HepG2 (cell line): ENCODE results near the gene VKORC1. TPM values are rescaled to one million over a fixed set of nuclear protein-coding genes. Genes with fewer than 3 reads are reported as not detected.

Experiments
- ARID4A ChIP-seq: sonication (generic); formaldehyde crosslinking; IDR thresholded peaks from 2 replicates; pipeline ENCODE4 v1.5.0; 2020; ENCODE audit warnings: mild to moderate bottlenecking, missing genetic modification reagents, borderline replicate concordance
- CENPT ChIP-seq: sonication (generic); formaldehyde crosslinking; IDR thresholded peaks from 2 replicates; pipeline ENCODE4 v1.8.0; 2022; ENCODE audit warnings: low read depth, mild to moderate bottlenecking, moderate library complexity, missing genetic modification reagents
- EHMT2 ChIP-seq: fragments of 200-600 bp; sonication (generic); IDR thresholded peaks from 2 replicates; pipeline ENCODE4 v1.7.0; 2017; ENCODE audit warnings: antibody characterized with exemption, low read depth, low read length, borderline replicate concordance
- FOXK1 ChIP-seq: sonication (generic); formaldehyde crosslinking; IDR thresholded peaks from 2 replicates; pipeline ENCODE4 v1.4.0; 2020; ENCODE audit warnings: low read depth, missing genetic modification reagents, borderline replicate concordance
- MIER2 ChIP-seq: IDR thresholded peaks from 2 replicates; pipeline ENCODE4 v1.6.1; 2016; ENCODE audit warnings: missing biosample characterization, missing genetic modification reagents
- MXI1 ChIP-seq: IDR thresholded peaks from 3 replicates; pipeline ENCODE4 v1.6.1; 2012; ENCODE audit warnings: low read depth, low read length, inconsistent platforms, borderline replicate concordance
- MYC ChIP-seq: sonication (generic); formaldehyde crosslinking; IDR thresholded peaks from 2 replicates; pipeline ENCODE4 v1.9.0; 2021; ENCODE audit warnings: missing genetic modification reagents, borderline replicate concordance
- NFIC ChIP-seq: IDR thresholded peaks from 2 replicates; pipeline ENCODE4 v1.6.1; 2012; ENCODE audit warnings: mild to moderate bottlenecking, low read length, inconsistent platforms
- PRDM4 ChIP-seq: sonication (generic); formaldehyde crosslinking; IDR thresholded peaks from 2 replicates; pipeline ENCODE4 v1.9.0; 2021; ENCODE audit warnings: missing genetic modification reagents, borderline replicate concordance
- RXRA ChIP-seq: sonication (generic); formaldehyde crosslinking; IDR thresholded peaks from 2 replicates; pipeline ENCODE4 v1.5.1; 2020; ENCODE audit warnings: missing genetic modification reagents
- SKIL ChIP-seq: sonication (generic); formaldehyde crosslinking; IDR thresholded peaks from 2 replicates; pipeline ENCODE4 v1.8.0; 2022; ENCODE audit warnings: missing genetic modification reagents, mild to moderate bottlenecking, moderate library complexity, borderline replicate concordance
- ZBTB26 ChIP-seq: IDR thresholded peaks from 2 replicates; pipeline ENCODE4 v1.6.1; 2016; ENCODE audit warnings: missing compliant biosample characterization, missing genetic modification reagents, borderline replicate concordance
- ZFP1 ChIP-seq: IDR thresholded peaks from 2 replicates; pipeline ENCODE4 v1.6.1; 2016
- ZNF205 ChIP-seq: IDR thresholded peaks from 2 replicates; pipeline ENCODE4 v1.6.1; 2018; ENCODE audit warnings: missing biosample characterization, missing genetic modification reagents
- ZNF543 ChIP-seq: sonication (generic); formaldehyde crosslinking; IDR thresholded peaks from 2 replicates; pipeline ENCODE4 v1.4.0; 2020; ENCODE audit warnings: mild to moderate bottlenecking, missing genetic modification reagents
- ZNF782 ChIP-seq: sonication (generic); formaldehyde crosslinking; IDR thresholded peaks from 2 replicates; pipeline ENCODE4 v1.4.0; 2020; ENCODE audit warnings: missing genetic modification reagents, mild to moderate bottlenecking, borderline replicate concordance
- ZSCAN31 ChIP-seq: sonication (generic); formaldehyde crosslinking; IDR thresholded peaks from 2 replicates; pipeline ENCODE4 v1.5.0; 2020; ENCODE audit warnings: low read depth, mild to moderate bottlenecking, missing genetic modification reagents
- polyA plus RNA-seq, 8 experiments: library from polyadenylated mRNA; depleted of rRNA in 3 of 8; stranded (reverse) in 7 of 8; unstranded in 1 of 8; fragments of >200 nt; fragmentation: Illumina TruSeq in 4 of 8; extraction: Trizol in 4 of 8; gene quantifications; 2 replicates each; pipeline versions ENCODE4 v1.2.1 to v1.2.3, GENCODE V29; 2011 to 2016; ENCODE audit warnings: low read depth in 4 of 8, missing spikeins in 1 of 8, mixed read lengths in 1 of 8; ENCODE audit not compliant: insufficient read depth in 1 of 8
- total RNA-seq, 5 experiments: library from RNA; depleted of rRNA; stranded (reverse); fragments of >200 nt; fragmentation: Illumina TruSeq; extraction: Trizol; gene quantifications; 2 replicates each; pipeline ENCODE4 v1.2.3, GENCODE V29; 2016; ENCODE audit warnings: low read depth in 1 of 5

VKORC1 gene
- total and polyA plus RNA-seq, 2 of the 13 experiments (the other 11 are each of a cell fraction or from before 2014, with no cell fraction given) = 141 to 615 TPM

- TF ChIP-seq ZBTB26 (CRISPR knock-in tag) = no peak
- TF ChIP-seq MIER2 (CRISPR knock-in tag) = no peak
- TF ChIP-seq RXRA (CRISPR knock-in tag) = peak; percentile 37
- peak; percentile 27; the same call in 1 of the 2 replicates for TF ChIP-seq ZNF205 (CRISPR knock-in tag)
- TF ChIP-seq PRDM4 (CRISPR knock-in tag) = peak; percentile 79; the same call in 1 of the 2 replicates
- TF ChIP-seq ZNF543 (CRISPR knock-in tag) = no peak
- peak; percentile 86 for TF ChIP-seq MYC
- no peak for TF ChIP-seq ZFP1 (CRISPR knock-in tag)
- peak; percentile 87; the same call in 2 of the 3 replicates for TF ChIP-seq MXI1
- peak; percentile 66; the same call in 1 of the 2 replicates for TF ChIP-seq FOXK1 (CRISPR knock-in tag)
- TF ChIP-seq ARID4A (CRISPR knock-in tag) = peak; percentile 91
- 0 out of 2 replicates have a peak, but pooled peaks have one; percentile 29 for TF ChIP-seq CENPT (CRISPR knock-in tag)
- no peak for TF ChIP-seq EHMT2
- no peak for TF ChIP-seq NFIC
- peak; percentile 65; the same call in 1 of the 2 replicates for TF ChIP-seq ZNF782 (CRISPR knock-in tag)
- TF ChIP-seq ZSCAN31 (CRISPR knock-in tag) = peak; percentile 80
- peak; percentile 67; the same call in 1 of the 2 replicates for TF ChIP-seq SKIL (CRISPR knock-in tag)
Observed at GRCh38 chr16:31108035-31108793, 13.6 kb upstream of the VKORC1 start, which contains the start of gene BCKDK (continued).
